ENCODE data around the gene PSD. TPM values are rescaled to one million over a fixed set of nuclear protein-coding genes. Genes with fewer than 3 reads are reported as not detected.

The PSD gene
- total RNA-seq, 4 donors from 2014 or later = 88.0 to 268 (median 108) TPM

DNA sequence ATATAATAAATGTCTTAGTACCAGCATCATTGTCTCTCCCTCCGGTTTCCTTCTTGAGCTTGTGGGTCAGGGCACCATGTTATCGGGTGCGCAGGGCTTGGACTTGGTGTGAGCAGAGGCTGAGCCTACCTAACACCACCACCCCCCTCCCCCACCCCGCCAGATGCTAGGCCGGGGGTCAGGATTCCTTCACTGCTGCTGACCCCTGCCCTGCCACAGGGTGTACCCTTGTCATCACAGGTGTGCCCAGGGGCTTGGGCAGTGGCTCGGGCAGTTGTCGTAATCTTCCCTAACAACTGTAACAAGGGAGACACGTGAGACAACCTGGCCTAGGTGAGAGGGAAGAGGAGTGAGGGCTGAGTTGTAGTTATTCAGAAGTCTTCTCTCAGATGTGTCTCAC lies 35.7 kb downstream of the PSD start:
- intact Hi-C loops (cut with DNase I) = no loop called here
- Histone ChIP-seq H3K4me1 (peaks cover 0 to 14% (median 8%) of the 10 kb centered on the region in 4 donors), H3K36me3 (peaks cover 41 to 57% (median 53%) of the 10 kb centered on the region in 4 donors), H3K9me3 (no peaks in the 10 kb centered on the region), H3K4me3 (no peak overlapping the region), H3K27ac (replicated peaks in 1 of 4) (no peak overlapping the region), H3K27me3 (no peaks in the 10 kb centered on the region)
- TF ChIP-seq EP300 (IDR thresholded peaks at IDR 0.05) = no peak
- TF ChIP-seq POLR2AphosphoS5 (IDR thresholded peaks at IDR 0.05) = no peak
- TF ChIP-seq, protein P1, sequence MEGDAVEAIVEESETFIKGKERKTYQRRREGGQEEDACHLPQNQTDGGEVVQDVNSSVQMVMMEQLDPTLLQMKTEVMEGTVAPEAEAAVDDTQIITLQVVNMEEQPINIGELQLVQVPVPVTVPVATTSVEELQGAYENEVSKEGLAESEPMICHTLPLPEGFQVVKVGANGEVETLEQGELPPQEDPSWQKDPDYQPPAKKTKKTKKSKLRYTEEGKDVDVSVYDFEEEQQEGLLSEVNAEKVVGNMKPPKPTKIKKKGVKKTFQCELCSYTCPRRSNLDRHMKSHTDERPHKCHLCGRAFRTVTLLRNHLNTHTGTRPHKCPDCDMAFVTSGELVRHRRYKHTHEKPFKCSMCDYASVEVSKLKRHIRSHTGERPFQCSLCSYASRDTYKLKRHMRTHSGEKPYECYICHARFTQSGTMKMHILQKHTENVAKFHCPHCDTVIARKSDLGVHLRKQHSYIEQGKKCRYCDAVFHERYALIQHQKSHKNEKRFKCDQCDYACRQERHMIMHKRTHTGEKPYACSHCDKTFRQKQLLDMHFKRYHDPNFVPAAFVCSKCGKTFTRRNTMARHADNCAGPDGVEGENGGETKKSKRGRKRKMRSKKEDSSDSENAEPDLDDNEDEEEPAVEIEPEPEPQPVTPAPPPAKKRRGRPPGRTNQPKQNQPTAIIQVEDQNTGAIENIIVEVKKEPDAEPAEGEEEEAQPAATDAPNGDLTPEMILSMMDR (IDR thresholded peaks at IDR 0.05) = no peak
- TF ChIP-seq POLR2A (IDR thresholded peaks at IDR 0.05; ENCODE audit: low read depth) = no peak
- WGBS = 82% methylated on average over 8 of the region's 8 CpGs
- DNase-seq (ENCODE audit: extremely low spot score) = no peak

DNA sequence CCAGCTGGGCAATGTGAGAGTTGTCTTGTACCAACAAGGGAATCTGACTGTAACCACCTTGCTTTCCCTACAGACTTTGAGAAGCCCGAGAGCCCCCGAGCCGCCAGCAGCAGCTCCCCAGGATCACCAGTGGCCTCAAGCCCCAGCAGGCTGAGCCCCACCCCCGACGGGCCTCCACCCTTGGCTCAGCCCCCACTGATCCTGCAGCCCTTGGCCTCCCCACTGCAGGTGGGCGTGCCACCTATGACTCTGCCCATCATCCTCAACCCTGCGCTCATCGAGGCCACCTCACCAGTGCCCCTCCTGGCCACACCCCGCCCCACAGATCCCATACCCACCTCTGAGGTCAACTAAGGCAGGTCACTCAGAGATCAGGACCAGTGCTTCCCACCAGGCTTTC lies 36.6 kb downstream of the PSD start:
- intact Hi-C loops (cut with DNase I) = no loop called here
- H3K9me3 ChIP-seq = no peaks in the 10 kb centered on the region
- no peak overlapping the region for H3K4me3 ChIP-seq
- H3K4me1 ChIP-seq = peaks cover 0 to 14% (median 8%) of the 10 kb centered on the region in 4 donors
- DNase-seq (ENCODE audit: extremely low spot score) = no peak
- H3K36me3 ChIP-seq = peaks cover 50 to 65% (median 62%) of the 10 kb centered on the region in 4 donors
- TF ChIP-seq POLR2AphosphoS5 (IDR thresholded peaks at IDR 0.05) = no peak
- no peak for TF ChIP-seq POLR2A (IDR thresholded peaks at IDR 0.05; ENCODE audit: low read depth)
- TF ChIP-seq EP300 (IDR thresholded peaks at IDR 0.05) = no peak
- TF ChIP-seq, protein P1 (IDR thresholded peaks at IDR 0.05) = no peak
- no peaks in the 10 kb centered on the region for H3K27me3 ChIP-seq
- no peak overlapping the region for H3K27ac ChIP-seq (replicated peaks in 1 of 4)
- 90% methylated on average over 7 of the region's 9 CpGs for WGBS

DNA sequence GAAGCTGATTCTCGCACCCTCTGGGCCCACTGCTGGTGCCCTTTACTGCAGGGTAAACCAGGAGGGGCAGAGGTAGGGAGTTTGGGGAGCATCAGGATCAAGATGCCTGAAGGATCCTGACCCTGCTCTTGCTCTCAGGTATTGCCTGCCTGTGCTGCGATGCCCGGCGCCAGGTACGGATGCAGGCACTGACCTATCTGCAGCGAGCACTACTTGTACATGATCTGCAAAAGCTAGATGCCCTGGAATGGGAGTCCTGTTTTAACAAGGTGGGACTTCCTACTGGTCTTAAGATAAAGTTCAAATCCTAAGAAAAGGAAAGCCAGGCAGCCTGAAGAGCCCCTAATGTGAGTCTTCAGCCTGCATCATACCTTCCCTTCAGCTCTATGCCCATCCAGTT lies 39.2 kb downstream of the PSD start:
- Histone ChIP-seq H3K27ac (replicated peaks in 1 of 4) (no peak overlapping the region), H3K36me3 (peaks cover 72 to 91% (median 88%) of the 10 kb centered on the region in 4 donors), H3K4me3 (no peak overlapping the region), H3K9me3 (no peaks in the 10 kb centered on the region), H3K27me3 (no peaks in the 10 kb centered on the region), H3K4me1 (peaks cover 0 to under 1% (median 0%) of the 10 kb centered on the region in 4 donors)
- WGBS = 93% methylated on average over 5 of the region's 6 CpGs
- TF ChIP-seq POLR2AphosphoS5 (IDR thresholded peaks at IDR 0.05) (no peak), POLR2A (IDR thresholded peaks at IDR 0.05; ENCODE audit: low read depth) (no peak), EP300 (IDR thresholded peaks at IDR 0.05) (no peak)
- TF ChIP-seq, protein P1 (IDR thresholded peaks at IDR 0.05) = no peak
- DNase-seq (ENCODE audit: extremely low spot score) = no peak
- intact Hi-C loops (cut with DNase I) = no loop called here

DNA sequence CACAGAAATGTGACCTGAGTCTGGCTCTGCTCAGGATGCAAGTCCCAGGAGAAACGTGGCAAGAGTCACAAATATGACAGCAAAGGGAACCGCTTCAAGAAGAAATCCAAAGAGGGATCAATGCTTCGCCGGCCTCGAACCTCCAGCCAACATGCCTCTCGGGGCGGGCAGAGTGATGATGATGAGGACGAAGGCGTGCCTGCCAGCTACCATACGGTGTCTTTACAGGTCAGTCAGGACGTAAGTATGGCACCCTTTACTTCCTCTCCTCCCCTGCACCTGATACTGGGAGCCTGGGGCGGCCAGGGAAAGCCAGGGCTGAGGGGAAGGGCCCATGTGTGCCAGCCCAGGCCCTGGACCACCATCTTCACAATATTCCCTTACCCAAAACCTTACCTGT lies 41.7 kb downstream of the PSD start:
- Histone ChIP-seq H3K27me3 (no peaks in the 10 kb centered on the region), H3K9me3 (no peaks in the 10 kb centered on the region), H3K36me3 (peaks cover 85 to 100% (median 94%) of the 10 kb centered on the region in 4 donors), H3K4me1 (no peaks in the 10 kb centered on the region), H3K4me3 (no peak overlapping the region), H3K27ac (replicated peaks in 1 of 4) (no peak overlapping the region)
- intact Hi-C loops (cut with DNase I) = no loop called here
- DNase-seq (ENCODE audit: extremely low spot score) = no peak
- TF ChIP-seq, protein P1 (IDR thresholded peaks at IDR 0.05) = no peak
- TF ChIP-seq POLR2AphosphoS5 (IDR thresholded peaks at IDR 0.05) = no peak
- TF ChIP-seq EP300 (IDR thresholded peaks at IDR 0.05) = no peak
- no peak for TF ChIP-seq POLR2A (IDR thresholded peaks at IDR 0.05; ENCODE audit: low read depth)
- WGBS = 88% methylated on average over 12 of the region's 12 CpGs

DNA sequence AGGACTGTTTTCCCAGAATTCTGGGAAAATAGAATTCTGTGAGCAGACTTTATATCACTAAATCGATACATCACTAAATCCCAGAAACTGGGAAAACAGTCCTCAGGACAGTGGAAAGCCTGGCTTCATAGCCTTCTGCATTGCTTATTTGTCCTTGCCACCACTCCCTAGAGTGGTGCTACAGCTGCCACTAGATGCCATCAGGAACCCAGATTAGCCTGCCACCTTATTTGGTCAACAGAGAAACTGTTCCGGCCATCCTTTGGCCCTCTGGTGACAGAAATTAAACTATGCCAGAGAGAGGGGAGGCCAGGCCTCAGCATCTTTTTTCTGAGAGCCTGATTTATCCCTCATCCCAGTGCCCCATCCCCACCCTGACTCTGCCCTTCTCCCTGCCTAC lies 42.7 kb downstream of the PSD start:
- Histone ChIP-seq H3K4me1 (no peaks in the 10 kb centered on the region), H3K27ac (replicated peaks in 1 of 4) (no peak overlapping the region), H3K9me3 (no peaks in the 10 kb centered on the region), H3K36me3 (peaks cover 89 to 100% (median 95%) of the 10 kb centered on the region in 4 donors), H3K27me3 (no peaks in the 10 kb centered on the region), H3K4me3 (no peak overlapping the region)
- 83% methylated on average over 2 of the region's 2 CpGs for WGBS
- DNase-seq (ENCODE audit: extremely low spot score) = no peak
- intact Hi-C loops (cut with DNase I) = no loop called here
- TF ChIP-seq POLR2AphosphoS5 (IDR thresholded peaks at IDR 0.05) (no peak), EP300 (IDR thresholded peaks at IDR 0.05) (no peak), POLR2A (IDR thresholded peaks at IDR 0.05; ENCODE audit: low read depth) (no peak)
- TF ChIP-seq, protein P1 (IDR thresholded peaks at IDR 0.05) = no peak
